Left renal cortex interstitium (tissue), 4 donors: ENCODE results near the gene PTRHD1. TPM values are rescaled to one million over a fixed set of nuclear protein-coding genes. Genes with fewer than 3 reads are reported as not detected.

ENCODE experiments used
- DNase-seq, 4 donors: peaks; one replicate each; pipeline ENCODE4 v3.0.0-alpha.2; 2013; ENCODE audit warnings: low read depth in 4 of 4, low spot score in 2 of 4, missing footprints in 1 of 4
- polyA plus RNA-seq, 4 donors: library from polyadenylated mRNA; unstranded; fragments of 120-200 nt; gene quantifications; one replicate each; pipeline ENCODE4 v1.2.1, GENCODE V29; 2013; ENCODE audit not compliant: insufficient read length in 4 of 4

The PTRHD1 gene
- polyA plus RNA-seq, 4 donors, result 31.1 to 48.4 (median 39.6) TPM

DNA sequence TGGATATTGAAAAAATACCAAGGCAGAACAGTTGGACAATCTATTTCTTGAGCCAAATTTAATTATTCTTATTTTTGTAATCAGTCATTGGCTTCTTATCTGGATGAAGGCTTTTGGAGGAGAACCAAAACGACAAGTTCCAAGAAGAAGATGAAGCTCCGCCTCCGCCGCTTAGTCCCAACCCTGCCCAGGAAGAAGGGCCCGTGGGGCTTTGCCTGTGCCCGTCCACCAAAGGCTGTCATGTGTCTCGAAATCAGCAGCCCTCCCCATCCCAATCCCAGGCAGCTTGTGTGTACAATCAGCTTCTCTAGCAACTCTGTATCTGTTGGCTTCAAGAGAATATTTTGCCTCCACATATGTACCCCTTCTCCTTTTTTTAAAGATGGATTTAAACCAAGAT is 24.6 kb downstream of the PTRHD1 start:
- no peak for DNase-seq

DNA sequence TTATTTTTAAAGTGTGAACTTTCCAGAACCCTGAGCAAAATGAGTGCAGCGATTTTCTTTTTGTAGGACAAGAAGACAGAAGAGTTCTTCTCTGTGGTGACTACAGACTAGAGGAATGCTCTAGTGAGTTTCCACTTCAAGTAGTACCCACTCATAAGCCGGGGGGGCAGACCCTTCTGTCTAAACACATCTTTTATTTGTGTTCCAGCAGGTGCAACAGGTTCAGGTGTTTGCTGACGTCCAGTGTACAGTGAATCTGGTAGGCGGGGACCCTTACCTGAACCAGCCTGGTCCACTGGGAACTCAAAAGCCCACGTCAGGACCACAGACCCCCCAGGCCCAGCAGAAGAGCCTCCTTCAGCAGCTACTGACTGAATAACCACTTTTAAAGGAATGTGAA is 25.2 kb downstream of the PTRHD1 start:
- DNase-seq, result no peak

DNA sequence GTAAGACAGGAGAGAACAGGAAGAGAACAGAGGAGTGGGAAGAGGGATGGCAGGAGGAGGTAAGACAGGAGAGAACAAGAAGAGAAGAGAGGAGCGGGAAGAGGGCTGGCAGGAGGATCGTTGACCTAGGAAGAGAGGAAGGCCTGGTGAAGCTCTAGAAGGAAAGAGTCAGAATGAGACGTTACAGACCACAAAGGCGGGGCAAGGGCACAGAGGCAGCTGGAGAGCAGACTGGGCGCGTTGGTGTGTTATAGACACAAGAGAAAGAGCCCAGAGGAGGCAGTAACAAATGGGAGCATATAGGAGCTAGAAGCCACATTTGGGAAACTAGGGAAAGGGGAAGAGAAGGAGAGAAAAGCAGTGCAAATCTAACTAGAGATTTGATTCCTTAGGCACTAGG is 26.6 kb downstream of the PTRHD1 start:
- DNase-seq, result no peak

DNA sequence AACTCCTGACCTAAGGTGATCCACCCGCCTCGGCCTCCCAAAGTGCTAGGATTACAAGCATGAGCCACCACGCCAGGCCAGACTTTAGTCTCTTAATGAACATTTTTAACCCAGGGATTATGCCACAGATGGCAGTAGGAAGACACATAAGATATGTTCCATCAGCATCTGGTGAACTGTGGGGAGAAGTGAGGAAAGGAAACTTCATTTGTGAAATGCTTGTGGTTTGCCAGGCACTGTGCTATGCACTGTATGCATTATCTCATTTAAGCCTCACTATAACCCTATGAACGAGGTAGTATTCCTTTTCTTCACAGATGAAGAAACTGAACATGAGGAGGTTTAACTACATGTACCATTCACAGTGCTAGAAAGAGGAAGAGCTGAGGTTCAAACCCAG is 29.3 kb downstream of the PTRHD1 start:
- no peak for DNase-seq

DNA sequence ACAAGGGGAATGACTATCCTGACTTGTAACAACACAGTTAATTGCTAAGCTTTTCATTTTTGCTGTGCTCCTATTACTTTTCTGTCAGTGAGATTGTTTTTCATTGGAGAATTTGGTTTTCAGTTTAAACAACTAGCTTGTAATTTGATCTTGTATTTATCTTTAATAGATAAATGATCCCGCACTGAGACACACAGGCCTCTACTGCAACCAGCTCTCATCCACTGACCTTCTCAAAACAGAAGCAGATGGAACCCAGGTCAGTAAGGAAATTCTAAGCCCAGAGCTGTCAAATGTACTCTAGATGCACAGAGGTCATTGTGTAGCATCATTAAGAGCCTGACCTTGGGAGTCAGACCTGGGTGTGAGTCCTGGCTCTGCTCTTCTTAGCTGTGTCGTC is 30.7 kb downstream of the PTRHD1 start:
- no peak for DNase-seq

DNA sequence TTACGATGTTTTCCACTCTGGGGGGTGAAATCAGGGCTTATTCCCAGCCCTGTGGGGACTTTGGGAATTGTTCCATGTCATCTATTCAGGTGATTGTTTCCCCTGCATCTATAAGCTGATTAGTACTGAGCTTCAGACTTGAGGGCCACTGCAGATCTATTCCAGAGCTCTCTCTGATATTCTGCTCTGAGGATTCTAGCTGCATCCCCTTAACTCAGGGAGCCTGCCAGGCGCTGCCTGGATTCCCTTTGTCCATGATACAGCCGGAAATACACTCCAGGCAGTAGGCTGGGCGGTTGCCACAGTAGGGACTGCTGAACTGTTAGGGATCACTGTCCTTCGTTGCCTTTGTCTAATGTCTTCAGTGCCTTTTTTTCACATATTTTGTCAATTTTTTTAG is 31.3 kb downstream of the PTRHD1 start:
- DNase-seq, result no peak

DNA sequence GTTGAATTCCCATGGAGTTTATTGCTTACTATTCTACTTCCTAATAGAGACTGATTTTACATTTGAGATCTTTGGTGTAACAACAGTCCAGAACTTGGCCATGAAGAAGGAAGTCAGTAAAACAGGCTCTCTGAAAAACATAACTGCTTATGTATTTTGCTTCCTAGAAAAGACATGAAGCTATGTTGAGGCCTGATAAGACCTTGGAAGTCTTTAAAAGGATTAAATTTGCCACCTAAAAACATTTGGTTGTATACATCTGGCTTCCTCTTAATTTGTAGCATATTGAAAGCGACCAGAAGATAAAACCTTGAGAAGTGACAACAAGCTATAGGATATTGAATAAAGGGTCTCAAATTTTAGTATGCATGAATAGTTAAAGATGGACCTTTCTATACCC is 36.4 kb downstream of the PTRHD1 start:
- DNase-seq, result no peak

DNA sequence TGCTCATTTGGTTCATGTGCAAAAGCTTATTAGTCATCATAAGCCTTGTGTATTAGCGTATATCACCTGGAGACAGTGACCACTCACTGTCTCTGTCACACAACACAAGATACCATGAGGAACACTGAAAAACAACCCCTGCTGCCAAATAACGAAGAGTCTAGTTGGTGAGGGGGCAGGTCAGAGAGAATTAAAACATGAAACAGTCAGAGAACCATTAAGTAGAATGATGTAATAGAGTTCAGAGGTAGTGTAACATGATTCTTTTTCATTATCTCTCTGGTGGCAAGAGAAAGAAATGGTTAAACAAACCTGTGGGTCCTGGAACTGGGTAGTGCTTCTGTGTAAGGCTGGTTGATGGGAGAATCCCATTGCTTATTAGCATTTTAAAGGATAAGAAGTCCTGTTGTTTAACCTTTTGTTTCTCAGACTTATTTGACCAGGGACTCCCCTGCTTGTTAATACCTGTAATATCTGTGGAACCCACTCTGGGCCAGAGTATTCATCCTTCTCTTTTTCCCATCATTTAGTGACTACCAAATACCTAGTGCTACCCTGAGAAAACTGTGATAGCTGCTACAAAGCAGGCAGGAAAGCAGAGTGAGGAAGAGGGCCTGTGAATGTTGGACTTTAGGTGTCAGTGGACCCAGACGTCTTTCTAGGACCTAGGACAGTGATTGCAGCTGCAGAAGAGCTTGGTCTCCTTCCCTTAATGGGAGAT is 38.0 kb downstream of the PTRHD1 start:
- peak in 2 of 4 donors; percentile 35 to 49 for DNase-seq

DNA sequence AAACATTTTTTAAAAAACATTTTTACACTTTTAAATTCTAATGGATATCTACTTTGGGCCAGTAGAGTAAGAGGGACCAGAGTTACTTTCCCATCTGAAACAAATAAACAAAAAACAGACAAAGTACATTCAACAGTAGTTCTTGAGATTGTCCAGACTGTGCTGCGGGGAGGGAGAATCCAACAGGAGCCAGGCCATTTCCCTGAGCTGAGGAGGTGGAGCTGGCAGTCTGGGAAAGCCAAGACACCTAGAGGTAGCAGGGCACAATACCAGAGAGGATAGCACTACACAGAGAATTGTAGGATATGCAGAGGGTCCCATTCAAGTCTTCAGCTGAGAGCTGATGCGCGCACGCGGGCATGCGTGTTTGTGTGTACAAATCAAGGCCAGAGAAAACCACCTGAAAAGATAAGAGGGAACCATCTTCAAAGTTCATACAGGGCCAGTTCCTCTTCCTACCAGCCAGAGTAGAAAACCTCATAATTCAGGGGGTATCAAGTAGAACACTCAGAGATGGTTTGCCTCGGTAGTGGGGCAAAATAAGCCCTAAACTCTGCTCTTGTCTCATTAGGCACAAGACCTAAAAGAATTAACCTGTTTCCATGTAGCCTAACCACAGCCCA is 44.0 kb downstream of the PTRHD1 start:
- no peak for DNase-seq

DNA sequence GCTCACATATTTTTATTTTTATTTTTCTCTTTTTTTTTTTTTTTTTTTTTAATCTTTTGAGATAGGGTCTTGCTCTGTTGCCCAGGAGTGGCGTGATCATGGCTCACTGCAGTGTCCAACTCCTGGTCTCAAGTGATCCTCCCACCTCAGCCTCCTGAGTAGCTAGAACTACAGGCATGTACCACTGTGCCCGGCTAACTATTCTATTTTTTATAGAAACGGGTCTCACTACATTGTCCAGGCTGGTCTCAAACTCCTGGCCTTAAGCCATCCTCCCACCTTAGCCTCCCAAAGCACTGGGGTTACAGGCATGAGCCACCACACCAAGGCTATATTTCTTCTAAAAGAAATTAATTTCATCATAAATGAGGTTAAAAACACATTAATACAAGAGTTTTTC is 45.9 kb downstream of the PTRHD1 start:
- DNase-seq, result no peak

DNA sequence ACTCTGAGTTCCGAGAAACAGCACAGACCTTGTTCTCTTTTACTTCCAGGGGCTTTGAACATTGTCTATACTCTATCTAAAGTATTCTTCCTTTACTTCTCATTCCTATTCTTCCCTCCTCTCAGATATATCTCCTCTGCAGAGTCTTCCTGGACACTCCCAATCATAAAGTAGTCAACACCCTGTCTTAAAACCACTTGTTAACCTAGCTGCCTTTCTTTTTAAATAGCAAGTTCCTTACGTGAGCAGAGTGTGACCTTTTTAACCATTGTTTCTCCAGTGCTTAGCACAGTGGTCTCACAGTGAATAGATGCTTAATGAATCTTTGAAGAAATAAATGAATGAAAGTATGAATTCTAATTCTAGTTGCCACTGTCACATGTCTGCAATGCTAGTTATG is 47.4 kb downstream of the PTRHD1 start:
- DNase-seq, result no peak

DNA sequence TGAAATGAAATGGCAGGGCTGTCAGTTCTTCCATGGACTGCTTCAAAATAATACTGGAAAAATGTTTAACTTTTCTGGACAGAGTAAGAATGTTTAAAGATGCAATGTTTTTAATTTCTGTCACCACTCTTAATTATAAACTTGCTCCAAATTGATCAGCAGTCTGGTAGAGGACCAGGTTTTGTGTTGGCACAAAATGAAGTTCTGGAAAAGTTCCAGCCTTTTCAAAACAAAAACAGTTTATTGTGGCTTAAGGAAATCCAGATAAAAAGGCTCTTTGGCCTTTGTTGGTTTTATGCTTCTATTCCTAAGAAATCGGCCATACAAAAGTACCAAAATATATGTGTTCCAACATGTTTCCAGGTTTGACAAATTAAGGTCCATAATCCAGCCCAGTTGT is 48.8 kb downstream of the PTRHD1 start:
- no peak for DNase-seq

DNA sequence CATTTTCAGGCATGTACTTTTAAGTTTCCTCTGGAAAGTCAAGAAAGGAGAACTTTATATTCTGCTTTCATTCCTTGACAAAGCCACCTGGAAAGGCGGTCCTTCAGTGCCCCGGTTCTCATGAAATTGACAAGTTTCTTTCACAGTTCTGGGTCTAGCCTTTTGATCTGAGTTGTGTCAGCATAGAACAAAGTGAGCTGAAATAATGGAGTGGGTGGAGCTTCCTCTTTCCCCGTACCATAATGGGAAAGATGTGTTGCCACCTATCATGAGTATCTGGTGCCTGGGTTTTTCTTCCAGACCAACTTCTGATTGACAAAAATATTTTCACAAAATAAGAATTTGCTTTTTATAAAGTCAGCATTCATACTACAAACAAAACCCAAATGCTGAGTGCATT is 49.3 kb downstream of the PTRHD1 start:
- no peak for DNase-seq

DNA sequence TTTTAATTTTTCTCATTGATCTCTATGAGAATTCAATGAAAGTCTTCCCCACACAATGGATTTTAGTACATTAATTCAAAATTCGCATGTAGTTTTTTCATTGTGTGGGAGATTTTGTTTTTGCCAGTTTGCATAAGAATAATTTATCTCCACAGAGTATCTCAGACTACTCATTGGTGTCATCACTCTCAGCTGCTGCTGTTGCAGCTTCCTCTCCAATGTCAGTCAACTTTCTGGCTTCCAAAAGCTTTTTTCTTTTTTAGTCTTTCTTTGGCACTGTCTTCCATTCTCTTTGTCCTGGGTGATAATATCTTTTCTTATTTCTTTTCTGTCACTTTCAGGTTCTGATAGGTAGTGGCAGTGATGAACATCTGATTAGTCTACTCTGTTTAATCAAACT is 50.5 kb downstream of the PTRHD1 start:
- DNase-seq, result no peak

DNA sequence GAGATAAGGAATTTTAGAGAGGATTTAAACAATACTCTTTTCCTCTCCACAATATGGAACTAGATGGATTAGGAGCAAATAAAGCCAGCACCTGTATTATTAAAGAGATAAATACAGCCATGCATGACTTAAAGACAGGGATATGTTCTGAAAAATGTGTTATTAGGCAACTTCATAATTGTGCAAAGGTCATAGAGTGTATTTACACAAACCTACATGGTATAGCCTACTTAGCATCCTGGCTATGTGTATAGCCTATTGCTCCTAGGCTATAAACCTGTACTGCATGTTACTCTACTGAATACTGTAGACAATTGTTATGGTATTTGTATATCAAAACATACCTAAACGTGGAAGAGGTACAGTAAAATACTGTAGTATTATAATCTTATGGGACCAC is 53.0 kb downstream of the PTRHD1 start:
- no peak for DNase-seq

Other genes starting within 250 kb of the PTRHD1 start
- gene CENPO, start within 50 bp of the PTRHD1 start, polyA plus RNA-seq, result 10 to 100 TPM; 16.9 to 20.4 (median 18.8) TPM
- 10 to 100 TPM; 20.6 to 30.3 (median 23.7) TPM for gene ADCY3, start 126.8 kb upstream of the PTRHD1 start, polyA plus RNA-seq
- gene DNAJC27, start 178.6 kb upstream of the PTRHD1 start, polyA plus RNA-seq, result 10 to 100 TPM in 1 of 4 donors, 1 to 10 TPM in 3; 7.4 to 12.1 (median 9.5) TPM
- gene EFR3B, start 248.7 kb upstream of the PTRHD1 start, polyA plus RNA-seq, result 1 to 10 TPM; 4.8 to 8.8 (median 7.0) TPM